GM20000 (cell line): ENCODE results near the gene TRMT44.
"Not testable (repeated sequence)": the region's sequence is repeated elsewhere in the genome, so short reads cannot be mapped to it uniquely, and the experiment has no call there.

Experiments used
- DNase-seq: peaks from one replicate; pipeline ENCODE4 v3.0.0; 2012; ENCODE audit warnings: low spot score
- TF ChIP-seq, protein P1 (sequence below): IDR thresholded peaks from 2 replicates; pipeline ENCODE4 v1.5.1; 2012; ENCODE audit warnings: mild to moderate bottlenecking, control low read depth; ENCODE audit errors: extremely low read depth, missing control alignments

The TRMT44 gene

DNA sequence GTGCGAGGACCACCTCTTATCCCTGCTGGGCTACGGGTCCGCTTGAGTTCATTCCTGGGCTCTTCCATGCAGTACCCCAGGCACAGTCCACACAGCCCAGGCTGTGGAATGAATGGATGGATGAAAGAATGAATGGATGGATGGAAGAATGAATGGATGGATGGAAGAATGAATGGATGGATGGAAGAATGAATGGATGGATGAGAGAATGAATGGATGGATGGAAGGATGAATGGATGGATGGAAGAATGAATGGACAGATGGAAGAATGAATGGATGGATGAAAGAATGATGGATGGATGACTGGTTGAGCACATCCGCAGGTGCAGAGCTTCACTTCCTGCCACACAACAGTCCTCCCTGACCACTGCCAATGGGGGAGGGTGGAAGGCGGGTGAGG lies 28.3 kb upstream of the TRMT44 start:
- no peak for DNase-seq
- TF ChIP-seq, protein P1, sequence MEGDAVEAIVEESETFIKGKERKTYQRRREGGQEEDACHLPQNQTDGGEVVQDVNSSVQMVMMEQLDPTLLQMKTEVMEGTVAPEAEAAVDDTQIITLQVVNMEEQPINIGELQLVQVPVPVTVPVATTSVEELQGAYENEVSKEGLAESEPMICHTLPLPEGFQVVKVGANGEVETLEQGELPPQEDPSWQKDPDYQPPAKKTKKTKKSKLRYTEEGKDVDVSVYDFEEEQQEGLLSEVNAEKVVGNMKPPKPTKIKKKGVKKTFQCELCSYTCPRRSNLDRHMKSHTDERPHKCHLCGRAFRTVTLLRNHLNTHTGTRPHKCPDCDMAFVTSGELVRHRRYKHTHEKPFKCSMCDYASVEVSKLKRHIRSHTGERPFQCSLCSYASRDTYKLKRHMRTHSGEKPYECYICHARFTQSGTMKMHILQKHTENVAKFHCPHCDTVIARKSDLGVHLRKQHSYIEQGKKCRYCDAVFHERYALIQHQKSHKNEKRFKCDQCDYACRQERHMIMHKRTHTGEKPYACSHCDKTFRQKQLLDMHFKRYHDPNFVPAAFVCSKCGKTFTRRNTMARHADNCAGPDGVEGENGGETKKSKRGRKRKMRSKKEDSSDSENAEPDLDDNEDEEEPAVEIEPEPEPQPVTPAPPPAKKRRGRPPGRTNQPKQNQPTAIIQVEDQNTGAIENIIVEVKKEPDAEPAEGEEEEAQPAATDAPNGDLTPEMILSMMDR: no peak

DNA sequence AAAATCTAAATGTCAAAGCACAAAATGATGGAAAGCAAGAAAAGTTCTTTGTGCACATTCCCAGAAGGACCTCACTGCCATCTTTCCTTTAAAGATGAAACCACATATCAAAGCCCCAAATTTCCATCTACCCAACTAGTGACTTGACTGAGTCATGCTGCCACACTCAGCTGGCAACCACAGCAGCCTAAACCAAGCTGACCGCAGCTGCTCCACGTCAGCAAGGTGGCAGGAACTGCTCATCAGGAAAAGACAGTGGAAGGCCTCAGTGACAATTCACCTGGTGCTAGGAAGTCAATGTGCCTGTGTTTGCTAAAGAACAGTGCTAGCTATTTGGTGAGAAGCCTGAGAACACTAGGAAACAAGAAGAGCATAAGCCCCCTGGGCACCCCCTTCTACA lies 26.2 kb upstream of the TRMT44 start:
- no peak for DNase-seq
- TF ChIP-seq, protein P1: no peak

DNA sequence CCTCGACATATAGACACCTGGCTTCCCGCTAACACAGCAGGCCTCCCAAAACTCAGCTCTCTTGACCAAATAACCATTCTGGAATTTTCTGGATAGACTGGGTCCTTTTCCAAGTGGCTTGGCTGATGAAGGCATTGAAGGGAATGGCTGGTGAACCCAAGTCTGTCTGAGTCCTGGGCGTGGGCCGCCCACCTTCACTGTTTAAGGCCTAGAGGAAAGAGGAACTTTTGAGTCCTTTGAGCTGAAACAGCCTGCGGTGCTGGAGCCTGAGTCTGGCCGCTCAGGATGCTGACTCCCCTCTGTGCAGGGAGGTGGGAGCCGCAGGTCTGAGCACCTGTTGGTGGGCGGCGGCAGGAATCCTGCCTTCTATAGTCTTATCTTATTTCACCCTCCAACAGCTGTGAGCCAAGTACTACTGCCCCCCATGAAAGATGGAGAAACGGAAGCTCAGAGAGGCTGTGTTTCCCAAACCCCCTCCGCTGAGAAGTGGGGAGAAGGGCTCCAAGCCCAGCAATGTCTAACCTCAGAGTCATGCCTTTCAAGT lies 23.4 kb upstream of the TRMT44 start:
- no peak for DNase-seq
- TF ChIP-seq, protein P1: no peak

DNA sequence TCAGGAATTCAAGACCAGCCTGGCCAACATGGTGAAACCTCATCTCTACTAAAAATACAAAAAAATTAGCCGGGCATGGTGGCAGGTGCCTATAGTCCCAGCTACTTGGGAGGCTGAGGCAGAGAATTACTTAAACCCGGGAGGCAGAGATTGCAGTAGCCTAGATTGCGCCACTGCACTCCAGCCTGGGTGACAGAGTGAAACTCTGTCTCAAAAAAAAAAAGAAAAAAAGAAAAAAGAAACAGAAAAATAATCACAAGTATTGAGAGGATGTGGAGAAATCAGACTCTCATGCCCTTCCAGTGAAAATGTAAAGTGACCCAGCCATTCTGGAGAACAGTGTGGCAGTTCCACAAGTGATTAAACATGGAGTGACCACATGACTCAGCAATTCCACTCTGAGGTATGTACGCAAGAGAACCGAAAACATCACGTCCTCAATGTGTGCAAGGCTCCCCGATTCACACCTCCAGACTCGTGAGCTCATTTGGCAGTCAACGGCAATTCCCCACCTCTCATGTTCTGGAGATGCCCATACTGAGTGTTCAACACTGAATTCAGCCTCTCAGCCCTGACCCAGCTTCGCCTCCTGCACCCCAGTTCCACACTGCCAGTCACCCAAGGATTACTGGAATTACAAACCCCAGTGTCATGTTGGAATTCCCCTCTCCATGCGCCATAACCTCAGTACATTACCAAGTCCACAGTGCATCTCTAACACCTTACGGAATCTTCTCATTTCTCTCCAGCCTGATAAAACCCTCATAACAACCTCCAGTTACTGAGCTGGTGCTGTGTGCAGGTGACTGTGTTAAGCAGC lies 21.1 kb upstream of the TRMT44 start:
- DNase-seq: peak; percentile 69
- TF ChIP-seq, protein P1: no peak

DNA sequence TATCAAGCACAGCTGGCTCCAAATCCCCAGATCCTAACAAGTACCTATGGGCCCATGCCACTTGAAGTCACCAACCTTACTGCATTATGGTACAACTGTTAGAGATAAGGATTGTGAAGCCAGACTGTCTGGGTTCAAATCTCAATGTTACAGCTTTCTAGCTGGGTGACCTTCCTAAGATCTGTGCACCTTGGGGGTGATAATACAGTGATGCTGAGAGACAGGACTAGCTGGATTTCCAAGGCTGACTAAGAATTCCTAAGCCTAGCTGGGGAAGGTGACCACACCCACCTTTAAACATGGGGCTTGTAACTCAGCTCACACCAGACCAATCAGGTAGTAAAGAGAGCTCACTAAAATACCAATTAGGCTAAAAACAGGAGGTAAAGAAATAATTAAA lies 20.4 kb upstream of the TRMT44 start:
- DNase-seq: not testable (repeated sequence)

DNA sequence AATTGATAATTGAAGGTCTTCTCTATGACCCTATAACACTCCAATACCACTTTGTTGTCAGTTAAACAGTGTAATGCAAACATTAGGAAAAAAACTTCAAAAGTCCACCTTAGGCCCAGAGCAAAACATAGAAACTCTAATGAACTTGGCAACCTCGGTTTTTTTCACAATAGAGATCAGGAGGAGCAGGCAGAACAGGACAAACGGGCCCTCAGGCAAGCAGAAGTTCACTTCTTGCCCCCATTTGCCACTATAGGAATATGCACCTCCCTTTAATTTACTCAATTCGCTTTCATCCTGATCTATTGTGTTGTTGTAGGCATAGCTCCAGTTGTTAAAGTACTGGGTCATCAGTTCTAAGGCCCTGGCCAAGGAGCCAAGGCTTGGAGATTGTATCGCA lies 18.2 kb upstream of the TRMT44 start:
- TF ChIP-seq, protein P1: no peak
- DNase-seq: no peak

DNA sequence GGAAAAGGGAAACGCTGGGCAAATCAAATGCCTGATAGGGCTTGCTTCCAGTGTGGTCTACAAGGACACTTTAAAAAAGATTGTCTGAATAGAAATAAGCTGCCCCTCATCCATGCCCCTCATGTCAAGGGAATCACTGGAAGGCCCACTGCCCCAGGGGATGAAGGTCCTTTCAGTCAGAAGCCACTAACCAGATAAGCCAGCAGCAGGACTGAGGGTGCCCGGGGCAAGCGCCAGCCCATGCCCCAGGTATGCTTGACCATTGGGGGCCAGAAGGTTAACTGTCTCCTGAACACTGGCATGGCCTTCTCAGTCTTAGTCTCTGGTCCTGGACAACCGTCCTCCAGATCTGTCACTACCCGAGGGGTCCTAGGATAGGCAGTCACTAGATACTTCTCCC lies 17.8 kb upstream of the TRMT44 start:
- TF ChIP-seq, protein P1: no peak

DNA sequence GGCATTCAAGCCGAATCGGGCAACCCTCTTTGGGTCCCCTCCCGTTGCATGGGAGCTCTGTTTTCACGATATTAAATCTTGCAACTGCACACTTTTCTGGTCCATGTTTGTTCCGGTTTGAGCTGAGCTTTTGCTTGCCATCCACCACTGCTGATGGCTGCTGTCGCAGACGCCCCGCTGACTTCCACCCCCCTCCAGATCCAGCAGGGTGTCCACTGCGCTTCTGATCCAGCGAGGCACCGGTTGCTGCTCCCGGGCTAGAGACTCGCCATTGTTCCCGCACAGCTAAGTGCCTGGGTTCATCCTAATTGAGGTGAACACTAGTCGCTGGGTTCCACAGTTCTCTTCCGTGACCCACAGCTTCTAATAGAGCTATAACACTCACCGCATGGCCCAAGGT lies 13.3 kb upstream of the TRMT44 start:
- no peak for DNase-seq

More for the DNA sequence above, 17.8 kb upstream of the TRMT44 start:
- DNase-seq: no peak

More for the DNA sequence above, 13.3 kb upstream of the TRMT44 start:
- TF ChIP-seq, protein P1: no peak
